SK-N-SH treated with all-trans-retinoic acid at 6 μM for 48 hours (cell line): Measurements from ENCODE around the gene RUFY3.
A peak's percentile ranks its signal among the peaks of the same experiment; 100 is the strongest.

Experiments
- ATAC-seq: fragments of 200-7000 bp; cut with Tn5 transposase; 3 replicates; pipeline ENCODE4 v1.9.1; 2020; ENCODE audit warnings: mild to moderate bottlenecking, moderate library complexity
- ARNTL ChIP-seq: fragments of 450-650 bp; formaldehyde crosslinking; IDR thresholded peaks from 2 replicates; pipeline ENCODE4 v1.5.0; 2020; ENCODE audit warnings: low read depth, mild to moderate bottlenecking, moderate library complexity, borderline replicate concordance
- CSDC2 ChIP-seq: fragments of 250-450 bp; sonication (Bioruptor Pico); IDR thresholded peaks from 2 replicates; pipeline ENCODE4 v1.5.0; 2020; ENCODE audit warnings: mild to moderate bottlenecking, moderate library complexity
- CSRNP3 ChIP-seq: fragments of 250-450 bp; sonication (Bioruptor Pico); IDR thresholded peaks from 2 replicates; pipeline ENCODE4 v1.5.1; 2021; ENCODE audit warnings: mild to moderate bottlenecking, moderate library complexity
- ESRRG ChIP-seq: fragments of 250-450 bp; sonication (Bioruptor Pico); IDR thresholded peaks from 2 replicates; pipeline ENCODE4 v1.6.1; 2021; ENCODE audit warnings: mild to moderate bottlenecking
- GLIS3 ChIP-seq: fragments of 250-450 bp; sonication (Bioruptor Pico); IDR thresholded peaks from 2 replicates; pipeline ENCODE4 v1.5.0; 2020; ENCODE audit warnings: mild to moderate bottlenecking, moderate library complexity
- ISL1 ChIP-seq: fragments of 250-450 bp; sonication (Bioruptor Pico); IDR thresholded peaks from 2 replicates; pipeline ENCODE4 v2.1.2; 2022; ENCODE audit warnings: mild to moderate bottlenecking, moderate library complexity
- OSR1 ChIP-seq: fragments of 250-450 bp; sonication (Bioruptor Pico); IDR thresholded peaks from 2 replicates; pipeline ENCODE4 v1.8.0; 2022; ENCODE audit warnings: moderate library complexity, mild to moderate bottlenecking, inconsistent platforms
- PATZ1 ChIP-seq: fragments of 250-450 bp; sonication (Bioruptor Pico); IDR thresholded peaks from 2 replicates; pipeline ENCODE4 v1.8.0; 2020; ENCODE audit warnings: mild to moderate bottlenecking, moderate library complexity, borderline replicate concordance
- PPARA ChIP-seq: fragments of 250-450 bp; sonication (Bioruptor Pico); IDR thresholded peaks from 2 replicates; pipeline ENCODE4 v1.5.0; 2020; ENCODE audit warnings: mild to moderate bottlenecking, borderline replicate concordance
- SNAI2 ChIP-seq: fragments of 250-450 bp; sonication (Bioruptor Pico); IDR thresholded peaks from 2 replicates; pipeline ENCODE4 v1.5.0; 2020; ENCODE audit warnings: mild to moderate bottlenecking, moderate library complexity
- TCF4 ChIP-seq: fragments of 250-450 bp; sonication (Bioruptor Pico); IDR thresholded peaks from 2 replicates; pipeline ENCODE4 v1.8.0; 2021; ENCODE audit warnings: mild to moderate bottlenecking, moderate library complexity, borderline replicate concordance
- TSHZ2 ChIP-seq: fragments of 250-450 bp; sonication (Bioruptor Pico); IDR thresholded peaks from 2 replicates; pipeline ENCODE4 v1.5.0; 2020; ENCODE audit warnings: mild to moderate bottlenecking, moderate library complexity
- ZC3H10 ChIP-seq: fragments of 250-450 bp; sonication (Bioruptor Pico); IDR thresholded peaks from 2 replicates; pipeline ENCODE4 v1.5.1; 2021; ENCODE audit warnings: mild to moderate bottlenecking, moderate library complexity
- ZFP3 ChIP-seq: fragments of 250-450 bp; sonication (Bioruptor Pico); IDR thresholded peaks from 2 replicates; pipeline ENCODE4 v1.5.0; 2020; ENCODE audit warnings: mild to moderate bottlenecking, moderate library complexity
- ZFP30 ChIP-seq: fragments of 450-650 bp; formaldehyde crosslinking; IDR thresholded peaks from 2 replicates; pipeline ENCODE4 v1.5.0; 2022; ENCODE audit warnings: mild to moderate bottlenecking, moderate library complexity
- ZNF8 ChIP-seq: fragments of 450-650 bp; formaldehyde crosslinking; IDR thresholded peaks from 2 replicates; pipeline ENCODE4 v1.5.0; 2020; ENCODE audit warnings: mild to moderate bottlenecking, moderate library complexity
- TF ChIP-seq, protein P1 (sequence below): fragments of 250-450 bp; sonication (Bioruptor Pico); IDR thresholded peaks from 2 replicates; pipeline ENCODE4 v1.5.1; 2020; ENCODE audit warnings: low read depth, mild to moderate bottlenecking, moderate library complexity
- TF ChIP-seq, protein P2 (sequence below): fragments of 250-450 bp; sonication (Bioruptor Pico); IDR thresholded peaks from 2 replicates; pipeline ENCODE4 v1.8.0; 2021; ENCODE audit warnings: low read depth, mild to moderate bottlenecking, moderate library complexity, borderline replicate concordance

RUFY3 gene

GRCh38 chr4:70788733-70789132, 67.0 kb downstream of the RUFY3 start:
- ATAC-seq, result no peak
- no peak for TF ChIP-seq OSR1 (CRISPR knock-in tag)
- no peak for TF ChIP-seq SNAI2 (CRISPR knock-in tag)
- TF ChIP-seq ISL1 (CRISPR knock-in tag), result no peak
- TF ChIP-seq, protein P1, sequence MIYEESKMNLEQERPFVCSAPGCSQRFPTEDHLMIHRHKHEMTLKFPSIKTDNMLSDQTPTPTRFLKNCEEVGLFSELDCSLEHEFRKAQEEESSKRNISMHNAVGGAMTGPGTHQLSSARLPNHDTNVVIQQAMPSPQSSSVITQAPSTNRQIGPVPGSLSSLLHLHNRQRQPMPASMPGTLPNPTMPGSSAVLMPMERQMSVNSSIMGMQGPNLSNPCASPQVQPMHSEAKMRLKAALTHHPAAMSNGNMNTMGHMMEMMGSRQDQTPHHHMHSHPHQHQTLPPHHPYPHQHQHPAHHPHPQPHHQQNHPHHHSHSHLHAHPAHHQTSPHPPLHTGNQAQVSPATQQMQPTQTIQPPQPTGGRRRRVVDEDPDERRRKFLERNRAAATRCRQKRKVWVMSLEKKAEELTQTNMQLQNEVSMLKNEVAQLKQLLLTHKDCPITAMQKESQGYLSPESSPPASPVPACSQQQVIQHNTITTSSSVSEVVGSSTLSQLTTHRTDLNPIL, result no peak

DNA sequence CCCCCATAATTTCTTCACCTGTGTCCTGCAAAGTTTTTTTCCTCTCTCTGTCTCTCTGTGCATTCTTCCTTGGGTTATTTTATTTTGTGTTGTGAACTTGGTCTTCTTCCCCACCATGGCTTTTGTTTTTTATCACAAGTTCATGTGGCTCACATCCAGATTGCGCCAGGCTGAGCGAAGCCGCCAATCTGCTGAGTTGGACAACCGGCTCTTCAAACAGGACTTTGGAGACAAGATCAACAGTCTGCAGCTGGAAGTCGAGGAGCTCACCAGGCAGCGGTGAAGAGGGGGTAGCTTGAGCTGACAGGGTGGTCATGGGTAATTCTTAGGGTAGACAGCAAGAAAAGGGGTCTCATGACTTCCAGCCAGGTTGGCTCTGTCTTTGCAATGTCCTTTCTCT, 71.9 kb downstream of the RUFY3 start:
- ATAC-seq, result no peak
- TF ChIP-seq TCF4 (CRISPR knock-in tag) (no peak), CSRNP3 (no peak), ZC3H10 (no peak), GLIS3 (CRISPR knock-in tag) (no peak)
- TF ChIP-seq, protein P2, sequence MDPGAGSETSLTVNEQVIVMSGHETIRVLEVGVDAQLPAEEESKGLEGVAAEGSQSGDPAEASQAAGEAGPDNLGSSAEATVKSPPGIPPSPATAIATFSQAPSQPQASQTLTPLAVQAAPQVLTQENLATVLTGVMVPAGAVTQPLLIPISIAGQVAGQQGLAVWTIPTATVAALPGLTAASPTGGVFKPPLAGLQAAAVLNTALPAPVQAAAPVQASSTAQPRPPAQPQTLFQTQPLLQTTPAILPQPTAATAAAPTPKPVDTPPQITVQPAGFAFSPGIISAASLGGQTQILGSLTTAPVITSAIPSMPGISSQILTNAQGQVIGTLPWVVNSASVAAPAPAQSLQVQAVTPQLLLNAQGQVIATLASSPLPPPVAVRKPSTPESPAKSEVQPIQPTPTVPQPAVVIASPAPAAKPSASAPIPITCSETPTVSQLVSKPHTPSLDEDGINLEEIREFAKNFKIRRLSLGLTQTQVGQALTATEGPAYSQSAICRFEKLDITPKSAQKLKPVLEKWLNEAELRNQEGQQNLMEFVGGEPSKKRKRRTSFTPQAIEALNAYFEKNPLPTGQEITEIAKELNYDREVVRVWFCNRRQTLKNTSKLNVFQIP (CRISPR knock-in tag), result no peak
- TF ChIP-seq, all 23 proteins: peak for 0

GRCh38 chr4:70801265-70801809, 79.6 kb downstream of the RUFY3 start:
- no peak; the same call in 2 of the 3 replicates for ATAC-seq
- TF ChIP-seq ESRRG (CRISPR knock-in tag), result no peak
- TF ChIP-seq, protein P2 (CRISPR knock-in tag), result no peak
- TF ChIP-seq ISL1 (CRISPR knock-in tag), result no peak
- no peak for TF ChIP-seq ARNTL (CRISPR knock-in tag)
- no peak for TF ChIP-seq ZNF8
- no peak for TF ChIP-seq ZC3H10
- no peak for TF ChIP-seq PPARA (CRISPR knock-in tag)

- TF ChIP-seq PATZ1 (CRISPR knock-in tag) (no peak), ISL1 (CRISPR knock-in tag) (peak; percentile 30; the same call in 1 of the 2 replicates)
- ATAC-seq, result no peak
These were observed 81.3 kb downstream of the RUFY3 start for GRCh38 chr4:70802928-70803580.

GRCh38 chr4:70808151-70808550, 86.4 kb downstream of the RUFY3 start:
- ATAC-seq, result no peak
- no peak for TF ChIP-seq TSHZ2 (CRISPR knock-in tag)
- TF ChIP-seq CSDC2, result no peak
- no peak for TF ChIP-seq TCF4 (CRISPR knock-in tag)
- no peak for TF ChIP-seq ZFP3
- TF ChIP-seq, protein P1, result no peak
- TF ChIP-seq GLIS3 (CRISPR knock-in tag), result no peak
- TF ChIP-seq ESRRG (CRISPR knock-in tag), result no peak
- no peak for TF ChIP-seq ZFP30 (CRISPR knock-in tag)
